Fibroblast of villous mesenchyme (primary cell): ENCODE data around the gene TRABD2A. TPM values are rescaled to one million over a fixed set of nuclear protein-coding genes. Genes with fewer than 3 reads are reported as not detected.
A peak's percentile ranks its signal among the peaks of the same experiment; 100 is the strongest.

ENCODE experiments used
- DNase-seq: peaks from one replicate; pipeline ENCODE4 v3.0.0-alpha.2; 2010; ENCODE audit warnings: low read depth
- H3K4me3 ChIP-seq: 2 replicates; pipeline ENCODE4 v1.5.1; 2011; ENCODE audit warnings: low read depth, mild to moderate bottlenecking, low read length
- CTCF ChIP-seq: IDR thresholded peaks from 2 replicates; pipeline ENCODE4 v1.5.1; 2012; ENCODE audit warnings: low read depth, mild to moderate bottlenecking, low read length; ENCODE audit not compliant: insufficient read depth
- total RNA-seq: library from RNA; depleted of rRNA; stranded (reverse); fragments of >200 nt; gene quantifications from 2 replicates; pipeline ENCODE4 v1.2.3, GENCODE V29; 2012

TRABD2A gene
- total RNA-seq, 1 donor: 1.7 TPM

DNA sequence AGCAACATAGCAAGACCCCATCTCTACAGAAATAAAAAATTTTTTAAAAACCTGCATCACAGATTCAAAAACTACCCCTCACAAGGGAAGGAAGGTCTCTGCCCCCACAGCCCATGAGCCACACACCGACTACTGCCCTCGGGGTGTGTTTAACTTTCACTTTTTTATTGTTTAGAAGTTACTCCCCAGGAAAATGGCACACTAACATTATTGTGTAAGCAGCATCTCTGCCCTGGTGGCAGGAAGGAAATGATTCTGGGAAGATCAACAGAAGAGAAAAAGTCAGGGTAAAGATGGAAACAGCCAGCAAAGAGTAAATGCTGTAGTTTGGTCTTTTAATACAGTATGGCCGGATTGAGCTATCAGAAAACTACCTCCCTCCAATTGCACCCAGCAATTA is 21.9 kb downstream of the TRABD2A start:
- TF ChIP-seq CTCF: no peak
- H3K4me3 ChIP-seq: no peak overlapping the region
- DNase-seq: no peak

DNA sequence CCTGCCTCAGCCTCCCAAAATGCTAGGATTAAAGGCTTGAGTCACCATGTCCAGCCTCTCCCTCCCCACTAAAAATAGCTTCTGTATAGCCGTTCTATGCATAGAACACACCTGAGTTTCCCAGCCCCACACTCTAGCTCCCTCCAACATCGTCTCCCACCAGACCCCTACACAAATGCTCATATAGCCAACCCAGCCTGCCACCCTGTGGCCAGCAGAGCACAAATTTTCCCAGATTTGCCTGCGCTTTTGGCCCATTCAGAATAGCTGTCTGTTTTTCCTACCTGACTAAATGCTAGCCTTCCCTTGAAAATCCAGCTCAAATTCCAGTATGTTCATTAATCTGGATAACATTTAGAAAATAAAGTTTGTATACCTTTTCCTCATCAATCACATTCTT is 22.8 kb downstream of the TRABD2A start:
- peak; percentile 54 for TF ChIP-seq CTCF
- no peak for DNase-seq
- no peak overlapping the region for H3K4me3 ChIP-seq

DNA sequence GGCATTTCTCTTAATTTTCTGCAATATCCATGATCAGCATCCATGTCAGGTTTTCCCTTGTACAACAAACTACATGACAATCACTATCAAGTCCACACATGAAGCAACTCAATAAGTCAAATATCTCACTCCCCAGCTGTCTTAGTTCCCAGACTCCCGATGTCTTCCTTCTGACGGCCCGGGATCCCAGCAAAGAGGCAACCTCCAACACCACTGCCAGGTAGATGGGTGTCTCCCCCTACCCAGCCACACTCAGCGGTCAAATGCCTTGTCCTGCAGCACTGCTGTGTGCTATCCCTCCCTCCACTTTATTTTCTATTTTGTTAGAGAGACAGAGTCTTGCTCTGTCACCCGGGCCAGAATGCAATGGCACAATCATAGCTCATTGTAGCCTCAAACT is 23.3 kb downstream of the TRABD2A start:
- DNase-seq: no peak
- no peak for TF ChIP-seq CTCF
- no peak overlapping the region for H3K4me3 ChIP-seq

- TF ChIP-seq CTCF: no peak
- no peak overlapping the region for H3K4me3 ChIP-seq
- DNase-seq: no peak
These were observed 24.1 kb downstream of the TRABD2A start for GRCh38 chr2:84856787-84857186.

DNA sequence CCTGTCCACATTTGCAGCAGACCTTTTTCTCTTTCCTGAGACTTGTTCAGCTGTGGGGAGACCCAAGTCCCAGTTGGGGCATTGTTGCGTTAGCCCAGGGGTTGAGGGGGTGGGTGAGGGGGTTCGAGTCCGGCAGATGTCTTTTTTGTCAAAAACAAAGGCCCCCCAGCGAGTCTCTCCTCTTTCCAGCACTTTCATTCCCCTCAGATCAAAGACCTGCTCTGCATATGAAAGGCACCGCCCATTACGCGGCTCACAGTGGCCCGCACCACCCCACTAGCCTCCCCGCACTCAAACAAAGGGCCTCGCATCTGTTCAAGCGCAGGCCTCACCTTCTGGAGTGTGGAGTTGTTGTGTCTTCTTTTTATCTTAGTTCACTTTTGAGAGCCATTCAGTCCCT is 25.2 kb downstream of the TRABD2A start:
- no peak for DNase-seq
- no peak for TF ChIP-seq CTCF
- no peak overlapping the region for H3K4me3 ChIP-seq

- H3K4me3 ChIP-seq: no peak overlapping the region
- no peak for DNase-seq
- no peak for TF ChIP-seq CTCF
These were observed 26.0 kb downstream of the TRABD2A start for GRCh38 chr2:84854850-84855249.

DNA sequence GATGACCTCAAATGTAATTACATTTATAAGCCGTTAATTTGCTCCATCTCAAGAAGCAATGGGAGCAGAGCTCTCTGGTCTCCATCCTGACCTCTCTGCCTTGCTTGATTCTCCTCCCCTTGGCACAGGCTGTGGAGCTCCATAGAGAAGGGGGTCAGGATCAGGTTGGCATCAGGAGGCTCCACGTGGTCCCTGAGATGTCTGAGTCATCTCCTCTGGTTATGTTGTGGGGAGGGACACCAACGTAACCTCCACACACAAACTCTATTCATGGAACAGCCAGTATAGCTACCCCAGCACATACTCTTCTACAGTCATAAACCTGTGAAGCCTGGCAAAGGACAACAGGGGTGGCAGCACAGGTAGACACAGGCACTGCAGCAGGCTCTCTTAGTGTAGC is 29.0 kb downstream of the TRABD2A start:
- TF ChIP-seq CTCF: no peak
- no peak for DNase-seq

More for the DNA sequence above, 29.0 kb downstream of the TRABD2A start:
- H3K4me3 ChIP-seq: no peak overlapping the region
